Measurements from ENCODE around the gene APOA1. TPM values are rescaled to one million over a fixed set of nuclear protein-coding genes. Genes with fewer than 3 reads are reported as not detected.

The APOA1 gene
- total and polyA plus RNA-seq, 2 donors (not counting 3 experiments of a cell fraction or from before 2014, with no cell fraction given), result not detected

DNA sequence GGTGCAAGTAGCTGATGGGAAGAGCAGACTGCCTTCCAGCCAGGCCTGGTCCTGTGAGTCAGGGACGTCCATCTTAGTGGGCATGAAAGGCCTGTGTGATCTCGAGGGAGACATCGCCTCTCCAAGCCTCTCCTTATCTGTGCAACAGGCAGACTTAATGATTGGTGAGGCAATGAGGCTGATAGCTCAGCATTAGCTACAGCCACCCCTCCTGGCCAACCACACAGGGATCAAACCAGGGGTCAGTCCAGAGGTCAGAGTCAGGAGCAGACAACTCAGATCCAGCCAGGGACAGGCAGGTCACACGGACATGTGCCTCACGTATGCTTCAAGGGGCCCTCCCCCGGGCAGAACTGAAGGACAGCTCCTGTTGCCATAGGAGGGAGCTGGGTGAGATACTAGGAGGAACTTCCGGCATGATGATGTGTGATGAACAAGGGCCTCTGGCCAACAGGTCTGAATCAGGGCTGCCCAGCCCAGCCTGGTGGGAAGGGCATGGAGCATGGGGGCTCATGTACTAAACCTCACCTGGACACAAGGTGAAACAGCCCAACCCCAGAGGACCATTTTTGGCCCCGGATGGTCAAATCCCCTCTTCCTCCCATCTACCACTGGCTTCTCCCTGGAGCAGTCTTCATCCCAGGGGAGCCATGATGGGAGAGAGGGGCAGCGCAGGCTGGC, 10.5 kb downstream of the APOA1 start:
- no peak for FAIRE-seq

More for the DNA sequence above, 10.5 kb downstream of the APOA1 start:
- no peak overlapping the region for H3K4me3 ChIP-seq (replicated peaks in 1 of 3; ENCODE audit: insufficient read depth in 1 of 3, low read depth in 1 of 3, low read length in 3 of 3)
- TF ChIP-seq EZH2 (IDR thresholded peaks at IDR 0.05; ENCODE audit: borderline replicate concordance, low read depth, low read length, severe bottlenecking) (no peak), GATA2 (IDR thresholded peaks at IDR 0.05; ENCODE audit: insufficient read depth, insufficient read length, low read depth, low read length) (no peak), MYC (IDR thresholded peaks at IDR 0.05; ENCODE audit: low read depth, low read length) (no peak), POLR2A (IDR thresholded peaks at IDR 0.05; ENCODE audit: low read depth, low read length) (no peak), FOS (IDR thresholded peaks at IDR 0.05; ENCODE audit: borderline replicate concordance, insufficient read depth, low read length) (no peak), POLR2AphosphoS5 (IDR thresholded peaks at IDR 0.05; ENCODE audit: insufficient read depth, low read depth, low read length) (no peak), JUN (IDR thresholded peaks at IDR 0.05; ENCODE audit: borderline replicate concordance, insufficient read depth, insufficient read length, low read depth) (no peak)
- TF ChIP-seq, protein P1, sequence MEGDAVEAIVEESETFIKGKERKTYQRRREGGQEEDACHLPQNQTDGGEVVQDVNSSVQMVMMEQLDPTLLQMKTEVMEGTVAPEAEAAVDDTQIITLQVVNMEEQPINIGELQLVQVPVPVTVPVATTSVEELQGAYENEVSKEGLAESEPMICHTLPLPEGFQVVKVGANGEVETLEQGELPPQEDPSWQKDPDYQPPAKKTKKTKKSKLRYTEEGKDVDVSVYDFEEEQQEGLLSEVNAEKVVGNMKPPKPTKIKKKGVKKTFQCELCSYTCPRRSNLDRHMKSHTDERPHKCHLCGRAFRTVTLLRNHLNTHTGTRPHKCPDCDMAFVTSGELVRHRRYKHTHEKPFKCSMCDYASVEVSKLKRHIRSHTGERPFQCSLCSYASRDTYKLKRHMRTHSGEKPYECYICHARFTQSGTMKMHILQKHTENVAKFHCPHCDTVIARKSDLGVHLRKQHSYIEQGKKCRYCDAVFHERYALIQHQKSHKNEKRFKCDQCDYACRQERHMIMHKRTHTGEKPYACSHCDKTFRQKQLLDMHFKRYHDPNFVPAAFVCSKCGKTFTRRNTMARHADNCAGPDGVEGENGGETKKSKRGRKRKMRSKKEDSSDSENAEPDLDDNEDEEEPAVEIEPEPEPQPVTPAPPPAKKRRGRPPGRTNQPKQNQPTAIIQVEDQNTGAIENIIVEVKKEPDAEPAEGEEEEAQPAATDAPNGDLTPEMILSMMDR (IDR thresholded peaks at IDR 0.05; ENCODE audit: extremely low read depth in 1 of 2, insufficient read depth in 1 of 2, low read depth in 1 of 2, low read length in 2 of 2), result no peak
- TF ChIP-seq, protein P2, sequence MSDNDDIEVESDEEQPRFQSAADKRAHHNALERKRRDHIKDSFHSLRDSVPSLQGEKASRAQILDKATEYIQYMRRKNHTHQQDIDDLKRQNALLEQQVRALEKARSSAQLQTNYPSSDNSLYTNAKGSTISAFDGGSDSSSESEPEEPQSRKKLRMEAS (IDR thresholded peaks at IDR 0.05; ENCODE audit: insufficient read depth, insufficient read length), result no peak
- DNase-seq (ENCODE audit: low read depth, low spot score), result no peak
- H3K9me1 ChIP-seq (replicated peaks; ENCODE audit: control insufficient read depth, extremely low read depth, insufficient read depth, low read length), result no peaks in the 10 kb centered on the region
- no peak overlapping the region for H3K9ac ChIP-seq (replicated peaks; ENCODE audit: extremely low read depth, insufficient read depth, low read length)
- no peak overlapping the region for H2AFZ ChIP-seq (ENCODE audit: low read depth, low read length)
- intact Hi-C loops (cut with micrococcal nuclease), result no loop called here
- no peaks in the 10 kb centered on the region for H3K4me1 ChIP-seq (ENCODE audit: control insufficient read depth, extremely low read depth, insufficient read depth, low read length)
- no peaks in the 10 kb centered on the region for H3K79me2 ChIP-seq (ENCODE audit: control insufficient read depth, insufficient read depth, low read length)
- no peaks in the 10 kb centered on the region for H3K27me3 ChIP-seq (ENCODE audit: control insufficient read depth in 2 of 2, insufficient read depth in 2 of 2, low read length in 2 of 2)
- dilution Hi-C loops (cut with MboI; ENCODE audit: extremely low pct_ligation_motif_present, low sequenced_read_pairs), result no loop called here
- no peaks in the 10 kb centered on the region for H3K36me3 ChIP-seq (ENCODE audit: control insufficient read depth in 2 of 2, extremely low read depth in 1 of 2, insufficient read depth in 2 of 2, low read length in 2 of 2)
- H4K20me1 ChIP-seq (replicated peaks; ENCODE audit: control insufficient read depth, extremely low read depth, insufficient read depth, low read length), result no peaks in the 10 kb centered on the region
- no peaks in the 10 kb centered on the region for H3K9me3 ChIP-seq (replicated peaks; ENCODE audit: control insufficient read depth, insufficient read depth, low read length)
- POLR2A ChIA-PET, result no interaction called here
- H3K4me2 ChIP-seq (ENCODE audit: insufficient read depth, low read length), result no peak overlapping the region
- no peak overlapping the region for H3K27ac ChIP-seq (ENCODE audit: insufficient read depth, low read depth, low read length)
- no TSS peak for BruUV-seq (replicated peaks)
- CTCF ChIA-PET, result interaction anchor here (0.7 to 0.8 kb wide), 2 partner anchors 9 to 35 kb away, joined by 4 read pairs; partner anchors contain the start of gene APOA5

All from endothelial cell of umbilical vein (primary cell).